SU-DHL-6 (cell line): ENCODE results near the gene NXT1.

ENCODE experiments used
- CTCF ChIP-seq: fragments of 200-600 bp; sonication (generic); IDR thresholded peaks from one replicate; pipeline ENCODE4 v1.5.1; 2017; ENCODE audit warnings: antibody characterized with exemption, mild to moderate bottlenecking, low read length, moderate library complexity; ENCODE audit not compliant: insufficient read depth, poor library complexity, severe bottlenecking
- EZH2phosphoT487 ChIP-seq: fragments of 200-600 bp; sonication (generic), shearing (Covaris generic); conservative IDR thresholded peaks from 2 replicates; pipeline ENCODE4 v1.6.1; 2018; ENCODE audit warnings: mild to moderate bottlenecking, antibody characterized with exemption, low read length, moderate library complexity, mixed read lengths

- TF ChIP-seq CTCF (no peak), EZH2phosphoT487 (no peak)
These were observed 35.5 kb upstream of the NXT1 start for GRCh38 chr20:23315099-23315498.
